HCT116 (cell line): ENCODE measurements around the gene SNW1. TPM values are rescaled to one million over a fixed set of nuclear protein-coding genes. Genes with fewer than 3 reads are reported as not detected.

Source experiments
- ATAC-seq: fragments of 200-7000 bp; cut with Tn5 transposase; 2 replicates; pipeline ENCODE4 v1.9.1; 2020; ENCODE audit warnings: mild to moderate bottlenecking, moderate library complexity
- BruUV-seq: library from RNA; stranded (reverse); fragments of 400-500 nt; replicated peaks from 2 replicates; lab custom pipeline; 2021; lab: Mats Ljungman, UMichigan
- CTCF ChIA-PET: fragments of 300-600 bp; sonication (Branson Sonifier 250); formaldehyde crosslinking; loops from one replicate; lab custom pipeline; 2021; ENCODE audit warnings: antibody characterized with exemption; lab: Charles Lee
- POLR2A ChIA-PET: fragments of 300-600, 350-600 bp; sonication (Branson Sonifier 250); formaldehyde crosslinking; loops from one replicate; lab custom pipeline; 2021; ENCODE audit warnings: antibody characterized with exemption; lab: Charles Lee
- RAD21 ChIA-PET, 2 experiments: fragments of 300-600 bp; sonication (Branson Sonifier 250); formaldehyde crosslinking; loops; one replicate each; lab custom pipeline; 2023; ENCODE audit warnings: low total read pairs in 2 of 2; ENCODE audit not compliant: uncharacterized antibody in 2 of 2, unreplicated experiment in 2 of 2, low non-redundant PET in 1 of 2; lab: Charles Lee
- DNase-seq: peaks from one replicate; pipeline ENCODE4 v3.0.0-alpha.2; 2010; ENCODE audit warnings: low read depth, low spot score
- H2AFZ ChIP-seq: fragments of 200-600 bp; shearing (Covaris generic), sonication (generic); 2 replicates; pipeline ENCODE4 v1.6.1; 2017; ENCODE audit warnings: low read depth, mixed run types, mixed read lengths, antibody characterized with exemption, low read length; ENCODE audit not compliant: poor library complexity, severe bottlenecking
- H3K27ac ChIP-seq: 2 replicates; pipeline ENCODE4 v1.5.1; 2012; ENCODE audit warnings: low read depth, low read length
- H3K27me3 ChIP-seq: fragments of 200-600 bp; sonication (generic); 2 replicates; pipeline ENCODE4 v1.6.1; 2016; ENCODE audit warnings: mixed run types, low read length, mixed read lengths; ENCODE audit not compliant: insufficient read depth
- H3K36me3 ChIP-seq, 2 experiments: fragments of 200-500 bp in 1 of 2; fragments of 200-600 bp in 1 of 2; sonication (Bioruptor generic) in 1 of 2; sonication (generic) in 1 of 2; 2 replicates each; pipeline versions ENCODE4 v1.5.1 to v1.6.1; 2014 to 2016; ENCODE audit warnings: low read length in 2 of 2, inconsistent platforms in 1 of 2, mixed read lengths in 1 of 2, mixed run types in 1 of 2; ENCODE audit not compliant: insufficient read depth in 2 of 2, control insufficient read depth in 1 of 2
- H3K4me1 ChIP-seq, 2 experiments: fragments of 200-600 bp in 1 of 2; sonication (generic) in 1 of 2; 2 replicates each; pipeline versions ENCODE4 v1.5.1 to v1.6.1; 2012 to 2017; ENCODE audit warnings: low read length in 2 of 2, inconsistent platforms in 1 of 2, mild to moderate bottlenecking in 1 of 2, mixed read lengths in 1 of 2, mixed run types in 1 of 2, moderate library complexity in 1 of 2; ENCODE audit not compliant: insufficient read depth in 2 of 2, control insufficient read depth in 1 of 2
- H3K4me2 ChIP-seq: fragments of 200-600 bp; sonication (generic); 2 replicates; pipeline ENCODE4 v1.6.1; 2017; ENCODE audit warnings: mixed run types, low read length, mixed read lengths
- H3K4me3 ChIP-seq, 2 experiments: fragments of 200-600 bp in 1 of 2; sonication (generic) in 1 of 2; replicated peaks in 1 of 2; 2 replicates each; pipeline ENCODE4 v1.5.1; 2011 to 2016; ENCODE audit warnings: low read length in 2 of 2, control low read depth in 1 of 2, low read depth in 1 of 2, mild to moderate bottlenecking in 1 of 2, mixed read lengths in 1 of 2, mixed run types in 1 of 2
- H3K79me2 ChIP-seq: fragments of 200-600 bp; sonication (generic); 2 replicates; pipeline ENCODE4 v1.6.1; 2017; ENCODE audit warnings: mild to moderate bottlenecking, mixed run types, low read length, moderate library complexity, mixed read lengths; ENCODE audit not compliant: insufficient read depth
- H3K9ac ChIP-seq: fragments of 200-600 bp; sonication (generic); 2 replicates; pipeline ENCODE4 v1.6.1; 2016; ENCODE audit warnings: low read length, mixed read lengths
- H3K9me2 ChIP-seq: fragments of 200-600 bp; sonication (generic), shearing (Covaris generic); 2 replicates; pipeline ENCODE4 v1.6.1; 2017; ENCODE audit warnings: mixed run types, mild to moderate bottlenecking, moderate library complexity; ENCODE audit not compliant: insufficient read depth
- H3K9me3 ChIP-seq, 2 experiments: fragments of 200-500 bp in 1 of 2; fragments of 200-600 bp in 1 of 2; sonication (Bioruptor generic) in 1 of 2; sonication (generic) in 1 of 2; 2 replicates each; pipeline ENCODE4 v1.6.1; 2014 to 2017; ENCODE audit warnings: low read length in 2 of 2, mixed read lengths in 2 of 2, inconsistent platforms in 1 of 2, low read depth in 1 of 2, mild to moderate bottlenecking in 1 of 2, mixed run types in 1 of 2, moderate library complexity in 1 of 2; ENCODE audit not compliant: control insufficient read depth in 1 of 2, insufficient read depth in 1 of 2
- H4K20me1 ChIP-seq: fragments of 200-600 bp; sonication (generic), shearing (Covaris generic); 2 replicates; pipeline ENCODE4 v1.6.1; 2017; ENCODE audit warnings: mixed run types, mild to moderate bottlenecking, moderate library complexity; ENCODE audit not compliant: insufficient read depth
- ATF3 ChIP-seq: IDR thresholded peaks from 2 replicates; pipeline ENCODE4 v1.6.1; 2012
- CEBPB ChIP-seq: IDR thresholded peaks from 2 replicates; pipeline ENCODE4 v1.6.1; 2012; ENCODE audit warnings: low read depth
- EZH2 ChIP-seq: fragments of 200-600 bp; sonication (generic); IDR thresholded peaks from 2 replicates; pipeline ENCODE4 v1.6.1; 2017; ENCODE audit warnings: antibody characterized with exemption, mixed run types
- EZH2phosphoT487 ChIP-seq: fragments of 200-600 bp; IDR thresholded peaks from 2 replicates; pipeline ENCODE4 v1.6.1; 2018; ENCODE audit warnings: antibody characterized with exemption, borderline replicate concordance
- FOSL1 ChIP-seq: IDR thresholded peaks from 2 replicates; pipeline ENCODE4 v1.6.1; 2012; ENCODE audit warnings: low read depth
- JUND ChIP-seq: IDR thresholded peaks from 2 replicates; pipeline ENCODE4 v1.6.1; 2012
- POLR2A ChIP-seq: IDR thresholded peaks from 2 replicates; pipeline ENCODE4 v1.7.0; 2011; ENCODE audit warnings: borderline replicate concordance; ENCODE audit not compliant: insufficient read depth, insufficient read length; ENCODE audit errors: extremely low read depth
- SIN3A ChIP-seq: IDR thresholded peaks from 2 replicates; pipeline ENCODE4 v1.6.1; 2012; ENCODE audit warnings: low read depth
- SP1 ChIP-seq: IDR thresholded peaks from 2 replicates; pipeline ENCODE4 v1.6.1; 2012; ENCODE audit warnings: low read depth
- SRF ChIP-seq: IDR thresholded peaks from 2 replicates; pipeline ENCODE4 v1.6.1; 2012; ENCODE audit warnings: low read depth
- TCF7L2 ChIP-seq: IDR thresholded peaks from 2 replicates; pipeline ENCODE4 v1.7.0; 2011; ENCODE audit warnings: borderline replicate concordance, inconsistent platforms; ENCODE audit not compliant: insufficient read depth, insufficient read length; ENCODE audit errors: extremely low read depth
- intact Hi-C: fragments of 100-400 bp; cut with micrococcal nuclease; formaldehyde crosslinking; loops from 2 replicates; pipeline ENCODE4 v1.10.0; 2022
- total RNA-seq: library from RNA; stranded (reverse); gene quantifications from one replicate; pipeline ENCODE4 v1.2.1, GENCODE V29; 2021; ENCODE audit not compliant: unreplicated experiment
- TF ChIP-seq, protein P1 (sequence below): IDR thresholded peaks from 2 replicates; pipeline ENCODE4 v1.6.1; 2012
- TF ChIP-seq, protein P2 (sequence below): IDR thresholded peaks from 2 replicates; pipeline ENCODE4 v1.6.1; 2012; ENCODE audit warnings: low read depth

The SNW1 gene
- total RNA-seq, 1 experiment from 2014 or later: 102 TPM

- no peaks in the 10 kb centered on the region for H3K4me1 ChIP-seq
- H2AFZ ChIP-seq: no peak overlapping the region
- no peak overlapping the region for H3K9ac ChIP-seq
- TF ChIP-seq FOSL1 (no peak), JUND (no peak), CEBPB (no peak)
- ChIA-PET CTCF (no interaction called here), POLR2A (no interaction called here), RAD21 (no interaction called here)
- ATAC-seq (no peak), DNase-seq (no peak)
- H3K27ac ChIP-seq: no peak overlapping the region
- H3K4me2 ChIP-seq: no peak overlapping the region
- H3K79me2 ChIP-seq: peaks cover 31% of the 10 kb centered on the region
- H3K36me3 ChIP-seq: peaks cover 40 to 66% of the 10 kb centered on the region in 2 experiments; a peak in 3 of 4 replicates
- 0 out of 2 replicates have a peak, but pooled peaks cover 8% of the 10 kb centered on the region for H4K20me1 ChIP-seq
- H3K4me3 ChIP-seq: no peak overlapping the region
- no peaks in the 10 kb centered on the region for H3K9me2 ChIP-seq
- no peaks in the 10 kb centered on the region for H3K27me3 ChIP-seq
- intact Hi-C loops: no loop called here
- BruUV-seq: no TSS peak
- no peaks in the 10 kb centered on the region for H3K9me3 ChIP-seq
Observed at GRCh38 chr14:77721437-77721836, 39.5 kb downstream of the SNW1 start.

- Histone ChIP-seq H3K4me3 (no peak overlapping the region), H2AFZ (no peak overlapping the region), H3K27me3 (no peaks in the 10 kb centered on the region), H3K27ac (no peak overlapping the region), H3K4me2 (no peak overlapping the region), H3K4me1 (no peaks in the 10 kb centered on the region), H4K20me1 (peaks cover 23% of the 10 kb centered on the region; the same call in 1 of the 2 replicates), H3K9me2 (no peaks in the 10 kb centered on the region), H3K36me3 (peaks cover 56 to 66% of the 10 kb centered on the region in 2 experiments), H3K79me2 (peaks cover 37% of the 10 kb centered on the region), H3K9ac (no peak overlapping the region), H3K9me3 (no peaks in the 10 kb centered on the region)
- no peak for DNase-seq
- ChIA-PET POLR2A (no interaction called here), RAD21 (interaction anchor here in 1 of 2 experiments (0.6 kb wide), 1 partner anchor 280 kb away, joined by 3 read pairs; no protein-coding TSS in a partner anchor), CTCF (no interaction called here)
- TF ChIP-seq, protein P1, sequence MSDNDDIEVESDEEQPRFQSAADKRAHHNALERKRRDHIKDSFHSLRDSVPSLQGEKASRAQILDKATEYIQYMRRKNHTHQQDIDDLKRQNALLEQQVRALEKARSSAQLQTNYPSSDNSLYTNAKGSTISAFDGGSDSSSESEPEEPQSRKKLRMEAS: no peak
- TF ChIP-seq JUND (no peak), EZH2 (no peak), EZH2phosphoT487 (no peak), SIN3A (no peak), ATF3 (no peak), FOSL1 (no peak), SP1 (no peak), POLR2A (no peak), SRF (no peak), TCF7L2 (no peak), CEBPB (no peak)
- TF ChIP-seq, protein P2, sequence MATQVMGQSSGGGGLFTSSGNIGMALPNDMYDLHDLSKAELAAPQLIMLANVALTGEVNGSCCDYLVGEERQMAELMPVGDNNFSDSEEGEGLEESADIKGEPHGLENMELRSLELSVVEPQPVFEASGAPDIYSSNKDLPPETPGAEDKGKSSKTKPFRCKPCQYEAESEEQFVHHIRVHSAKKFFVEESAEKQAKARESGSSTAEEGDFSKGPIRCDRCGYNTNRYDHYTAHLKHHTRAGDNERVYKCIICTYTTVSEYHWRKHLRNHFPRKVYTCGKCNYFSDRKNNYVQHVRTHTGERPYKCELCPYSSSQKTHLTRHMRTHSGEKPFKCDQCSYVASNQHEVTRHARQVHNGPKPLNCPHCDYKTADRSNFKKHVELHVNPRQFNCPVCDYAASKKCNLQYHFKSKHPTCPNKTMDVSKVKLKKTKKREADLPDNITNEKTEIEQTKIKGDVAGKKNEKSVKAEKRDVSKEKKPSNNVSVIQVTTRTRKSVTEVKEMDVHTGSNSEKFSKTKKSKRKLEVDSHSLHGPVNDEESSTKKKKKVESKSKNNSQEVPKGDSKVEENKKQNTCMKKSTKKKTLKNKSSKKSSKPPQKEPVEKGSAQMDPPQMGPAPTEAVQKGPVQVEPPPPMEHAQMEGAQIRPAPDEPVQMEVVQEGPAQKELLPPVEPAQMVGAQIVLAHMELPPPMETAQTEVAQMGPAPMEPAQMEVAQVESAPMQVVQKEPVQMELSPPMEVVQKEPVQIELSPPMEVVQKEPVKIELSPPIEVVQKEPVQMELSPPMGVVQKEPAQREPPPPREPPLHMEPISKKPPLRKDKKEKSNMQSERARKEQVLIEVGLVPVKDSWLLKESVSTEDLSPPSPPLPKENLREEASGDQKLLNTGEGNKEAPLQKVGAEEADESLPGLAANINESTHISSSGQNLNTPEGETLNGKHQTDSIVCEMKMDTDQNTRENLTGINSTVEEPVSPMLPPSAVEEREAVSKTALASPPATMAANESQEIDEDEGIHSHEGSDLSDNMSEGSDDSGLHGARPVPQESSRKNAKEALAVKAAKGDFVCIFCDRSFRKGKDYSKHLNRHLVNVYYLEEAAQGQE: no peak
- intact Hi-C loops: no loop called here
- no peak for ATAC-seq
- BruUV-seq: TSS peak; percentile 67
Observed at GRCh38 chr14:77717608-77718305, 43.2 kb downstream of the SNW1 start.
